GM19240 (cell line): ENCODE data around the gene PERCC1.

ENCODE experiments used
- DNase-seq: peaks from one replicate; pipeline ENCODE4 v3.0.0; 2011; ENCODE audit warnings: low spot score; ENCODE audit not compliant: insufficient read length

The PERCC1 gene

DNA sequence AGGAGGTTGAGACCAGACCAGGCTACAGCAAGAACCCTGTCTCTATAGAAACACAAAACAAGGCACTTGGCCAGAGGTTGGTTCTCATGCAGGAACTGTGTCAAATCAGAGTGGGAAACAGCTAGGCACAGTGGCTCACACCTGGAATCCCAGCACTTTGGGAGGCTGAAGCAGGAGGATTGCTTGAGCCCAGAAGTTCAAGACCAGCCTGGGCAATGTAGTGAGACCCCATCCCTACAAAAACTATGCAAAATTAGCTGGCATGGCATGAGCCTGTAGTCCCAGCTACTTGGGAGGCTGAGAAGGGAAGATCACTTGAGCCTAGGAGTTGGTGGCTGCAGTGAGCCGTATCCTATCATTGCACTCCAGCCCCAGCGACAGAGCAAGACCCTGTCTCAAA, 18.0 kb upstream of the PERCC1 start:
- no peak for DNase-seq

- peak; percentile 50 for DNase-seq
Measured at GRCh38 chr16:1413684-1414531, 17.0 kb upstream of the PERCC1 start.

DNA sequence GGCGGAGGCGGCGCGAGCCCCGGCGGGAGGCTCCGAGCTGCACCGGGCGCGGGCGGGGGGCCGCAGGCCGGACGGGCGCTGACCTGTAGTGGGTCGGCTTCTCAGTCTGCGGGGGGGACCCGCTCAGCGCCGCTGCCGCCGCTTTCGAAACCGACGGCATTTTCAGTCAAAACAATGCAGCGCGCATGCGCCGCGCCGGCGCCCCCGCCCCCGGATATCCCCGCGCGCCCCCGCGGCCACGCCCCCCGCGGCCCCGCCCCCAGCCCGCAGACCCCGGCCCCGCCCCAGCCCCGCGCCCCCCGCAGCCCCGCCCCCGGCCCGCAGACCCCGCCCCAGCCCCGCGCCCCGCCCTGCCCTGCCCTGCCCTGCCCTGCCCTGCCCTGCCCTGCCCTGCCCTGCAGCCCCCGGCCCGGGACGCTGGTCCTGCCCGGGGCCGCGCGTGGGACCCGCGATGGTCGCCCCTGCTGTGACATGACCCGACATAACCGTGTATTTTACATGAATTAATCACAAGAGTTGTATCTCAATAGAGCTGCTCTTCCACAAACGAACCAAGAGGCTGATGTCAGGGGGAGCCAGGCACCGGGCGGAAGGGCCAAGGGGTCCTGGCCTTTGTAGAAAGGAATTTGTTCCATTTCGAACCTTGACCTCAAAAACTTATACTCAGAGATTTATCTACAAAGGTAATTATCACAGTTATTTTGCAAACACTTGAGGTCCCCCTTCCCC, 16.2 kb upstream of the PERCC1 start, which contains the start of gene UNKL:
TSS of gene UNKL (minus strand) at position 173 of the 729 bp plus-strand sequence. CDS start at position 160, 13 bp downstream.
- DNase-seq, result peak; percentile 65

DNA sequence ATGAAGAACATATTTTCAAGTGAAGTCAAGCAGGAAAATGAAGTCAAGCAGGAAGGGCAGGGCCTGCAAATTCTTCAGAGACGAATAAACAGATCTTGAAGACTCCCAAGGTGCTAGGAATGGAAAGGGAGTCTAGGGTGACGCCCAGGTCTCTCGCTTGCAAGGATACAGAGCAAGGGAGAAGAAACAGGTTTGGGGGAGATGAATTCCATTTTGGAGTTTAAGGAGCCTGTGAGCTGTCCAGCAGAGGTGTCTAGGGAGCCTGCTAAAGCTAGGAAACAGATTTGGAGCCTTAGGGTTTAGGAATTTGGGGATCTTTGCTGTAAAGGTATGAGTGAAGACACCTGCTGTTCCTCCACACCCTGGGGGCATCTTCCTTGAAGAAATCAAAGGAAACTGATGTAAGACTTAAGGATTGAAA, 14.3 kb upstream of the PERCC1 start:
- DNase-seq, result no peak

DNA sequence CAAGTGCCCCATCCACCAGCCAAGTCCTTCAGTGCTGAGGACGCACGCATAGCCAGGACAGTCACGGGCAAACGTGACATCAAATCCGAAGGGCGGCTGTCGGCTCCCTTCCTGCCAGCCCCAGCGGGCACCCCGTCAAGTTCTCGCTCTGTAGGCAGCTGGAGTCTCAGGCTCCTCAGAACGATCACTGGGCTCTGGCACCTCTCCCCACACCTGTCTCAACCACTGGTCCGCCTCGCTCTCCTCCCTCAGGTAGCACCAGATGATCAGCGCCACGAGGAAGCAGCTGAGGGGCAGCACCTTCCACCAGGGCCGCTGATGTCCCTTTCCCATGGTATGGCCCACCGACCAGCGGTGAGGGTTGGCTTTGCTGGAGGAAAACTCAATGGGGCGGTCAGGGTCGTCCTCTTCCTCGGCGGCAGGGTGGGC, 10.8 kb upstream of the PERCC1 start:
- no peak for DNase-seq

- DNase-seq, result no peak
Measured at GRCh38 chr16:1422076-1422475, 8.8 kb upstream of the PERCC1 start.

- DNase-seq, result no peak
Measured at GRCh38 chr16:1424028-1424427, 6.8 kb upstream of the PERCC1 start.

DNA sequence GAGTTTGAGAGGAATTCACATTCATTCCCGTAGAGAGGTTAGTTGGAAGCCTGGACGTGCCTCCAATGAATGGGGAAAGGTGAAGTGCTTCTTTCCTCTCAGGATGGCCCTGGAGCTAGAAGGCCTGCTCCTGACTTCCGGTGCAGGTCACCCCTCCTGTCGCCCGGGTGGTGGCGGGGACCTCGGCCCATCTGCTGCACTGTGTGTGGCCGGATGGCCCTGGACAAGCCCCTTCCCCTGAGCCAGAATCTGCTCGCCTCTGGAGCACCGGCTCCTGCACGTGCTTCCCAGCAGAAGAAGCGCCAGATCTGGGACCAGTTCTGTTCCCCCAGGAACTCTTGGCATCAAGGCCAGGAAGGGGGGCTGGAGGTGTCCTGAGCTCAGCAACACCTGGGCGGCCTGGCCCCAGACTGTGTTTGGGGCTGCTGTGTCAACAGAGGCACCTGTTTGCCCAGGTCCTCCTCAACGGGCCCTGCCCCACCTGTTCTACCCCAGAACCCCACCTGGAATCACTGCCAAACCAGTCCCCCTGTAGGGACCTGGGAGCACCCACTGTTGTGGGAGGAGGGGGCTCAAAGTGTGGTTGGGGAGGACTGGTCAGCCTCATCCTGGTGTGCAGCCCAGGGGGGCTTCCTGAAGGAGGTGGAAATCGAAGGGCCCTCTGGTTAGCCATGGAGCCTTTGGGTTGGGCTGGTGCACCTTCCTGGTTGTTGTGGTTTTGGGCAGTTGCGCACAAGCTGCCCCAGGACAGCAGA, 5.1 kb upstream of the PERCC1 start:
- no peak for DNase-seq

DNA sequence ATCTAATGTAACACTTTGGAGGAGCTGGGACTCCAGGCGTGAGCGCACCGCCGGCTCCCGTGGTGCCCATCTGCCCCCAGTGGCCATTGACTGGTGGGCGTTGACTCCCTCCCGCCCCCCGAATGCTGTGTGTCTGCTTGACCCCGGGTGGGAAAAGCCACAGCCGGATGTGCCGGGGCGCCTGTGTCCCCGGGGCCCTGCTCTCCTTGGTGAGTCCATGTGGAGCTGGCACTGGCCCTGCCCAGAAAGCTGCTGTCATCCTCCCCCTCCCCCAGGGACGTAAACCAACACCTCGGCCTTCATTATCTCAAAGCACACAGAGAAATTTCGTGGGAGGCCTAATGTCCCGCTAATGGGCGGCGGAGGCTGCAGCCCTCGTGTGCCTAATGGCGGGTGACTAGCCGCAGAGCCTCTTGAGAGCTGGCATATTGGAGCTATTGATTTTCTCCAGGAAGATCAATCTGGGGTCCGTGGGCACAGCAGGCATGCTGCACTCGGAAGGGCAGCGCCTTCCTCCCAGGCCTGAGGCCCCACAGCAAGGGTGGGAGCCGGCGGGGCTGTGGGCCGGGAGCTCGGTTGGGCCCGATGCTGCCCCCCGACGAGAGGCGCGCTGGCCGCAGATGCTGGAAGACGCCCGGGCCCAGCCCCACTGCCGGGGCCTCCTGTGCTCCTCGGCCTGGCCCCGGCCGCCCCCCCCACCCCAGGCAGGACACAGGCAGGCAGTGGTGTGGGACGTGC, 4.0 kb upstream of the PERCC1 start:
- DNase-seq, result no peak

GRCh38 chr16:1427473-1428461, 3.1 kb upstream of the PERCC1 start:
- DNase-seq, result no peak

- no peak for DNase-seq
Measured at GRCh38 chr16:1428511-1428910, 2.4 kb upstream of the PERCC1 start.

DNA sequence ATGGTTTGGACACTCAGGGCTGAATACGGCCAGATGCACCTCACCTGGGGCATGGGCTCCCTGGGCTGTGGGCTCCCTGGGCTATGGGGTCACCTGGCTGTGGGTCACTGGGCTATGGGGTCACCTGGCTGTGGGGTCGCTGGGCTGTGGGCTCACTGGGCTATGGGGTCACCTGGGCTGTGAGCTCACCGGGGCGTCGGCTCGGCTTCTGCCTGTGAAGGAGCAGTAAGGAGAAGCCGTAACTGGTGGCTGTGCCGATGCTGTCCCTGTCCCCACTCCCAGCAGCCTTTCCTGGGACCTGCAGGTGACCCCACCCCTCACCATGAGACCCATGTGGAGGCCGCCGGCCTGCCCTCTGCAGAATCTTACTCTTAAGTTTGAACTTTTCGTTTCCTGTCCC, 1.9 kb upstream of the PERCC1 start:
- no peak for DNase-seq

- no peak for DNase-seq
Measured at GRCh38 chr16:1429631-1430030, 1.2 kb upstream of the PERCC1 start.

DNA sequence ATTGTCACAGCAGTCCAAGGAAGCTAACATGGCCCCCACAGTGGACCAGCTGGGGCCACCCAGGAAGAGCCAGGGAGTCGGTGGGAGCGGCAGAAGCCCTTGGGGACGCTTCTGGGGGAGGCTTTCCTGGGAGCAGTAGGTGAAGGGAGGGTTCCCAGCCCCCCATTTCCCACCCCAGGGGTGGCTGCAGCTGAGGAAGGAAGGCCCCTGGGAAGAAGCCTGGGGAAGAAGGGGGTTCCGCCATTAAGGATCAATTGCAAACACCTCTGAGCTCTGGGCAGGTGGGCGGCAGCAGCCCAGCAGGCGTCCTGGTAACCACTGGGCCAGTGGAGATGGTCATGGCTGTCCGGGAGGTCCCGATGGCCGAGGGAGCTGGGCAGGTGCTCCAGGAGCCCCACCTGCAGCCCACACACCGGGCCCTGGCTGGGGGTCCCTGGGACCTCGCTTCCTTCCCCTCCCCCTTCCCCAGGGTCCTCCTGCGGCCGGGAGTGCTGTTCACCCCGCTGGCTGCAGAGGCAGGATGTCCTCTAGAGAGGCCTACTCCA, 592 bp upstream of the PERCC1 start:
- no peak for DNase-seq

- no peak for DNase-seq
Measured at GRCh38 chr16:1431497-1432270, 806 bp downstream of the PERCC1 start.

DNA sequence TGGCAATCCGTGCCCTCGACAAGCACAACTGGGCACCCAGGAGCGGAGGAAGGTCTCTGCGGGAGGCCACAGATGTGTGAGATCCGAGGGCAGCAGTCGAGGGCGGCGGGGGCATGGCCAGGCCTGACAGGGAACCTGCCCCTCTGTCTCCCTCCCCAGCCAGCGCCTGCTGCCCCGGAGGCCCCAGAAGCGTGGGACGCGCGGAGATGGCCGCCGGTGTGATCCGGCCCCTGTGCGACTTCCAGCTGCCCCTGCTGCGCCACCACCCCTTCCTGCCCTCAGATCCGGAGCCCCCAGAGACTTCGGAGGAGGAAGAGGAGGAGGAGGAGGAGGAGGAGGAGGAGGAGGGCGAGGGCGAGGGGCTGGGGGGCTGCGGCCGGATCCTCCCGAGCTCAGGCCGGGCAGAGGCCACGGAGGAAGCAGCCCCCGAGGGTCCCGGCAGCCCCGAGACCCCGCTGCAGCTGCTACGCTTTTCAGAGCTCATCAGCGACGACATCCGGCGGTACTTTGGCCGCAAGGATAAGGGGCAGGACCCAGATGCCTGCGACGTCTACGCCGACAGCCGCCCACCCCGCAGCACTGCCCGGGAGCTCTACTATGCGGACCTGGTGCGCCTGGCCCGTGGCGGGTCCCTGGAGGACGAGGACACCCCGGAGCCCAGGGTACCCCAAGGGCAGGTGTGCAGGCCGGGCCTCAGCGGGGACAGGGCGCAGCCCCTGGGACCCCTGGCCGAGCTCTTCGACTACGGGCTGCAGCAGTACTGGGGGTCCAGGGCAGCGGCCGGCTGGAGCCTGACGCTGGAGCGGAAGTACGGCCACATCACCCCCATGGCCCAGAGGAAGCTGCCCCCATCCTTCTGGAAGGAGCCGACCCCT, 1.7 kb downstream of the PERCC1 start:
- no peak for DNase-seq

DNA sequence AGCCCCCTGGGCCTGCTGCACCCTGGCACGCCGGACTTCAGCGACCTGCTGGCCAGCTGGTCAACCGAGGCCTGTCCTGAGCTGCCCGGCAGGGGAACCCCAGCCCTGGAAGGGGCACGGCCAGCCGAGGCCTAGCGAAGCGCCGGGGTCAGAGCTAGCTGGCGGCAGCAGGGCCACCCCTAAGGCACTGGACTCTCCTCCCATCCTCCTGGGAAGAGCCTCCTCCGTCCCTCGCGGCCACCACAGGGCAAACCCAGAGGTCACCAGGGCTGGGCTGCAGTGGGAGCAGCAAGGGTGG, 2.3 kb downstream of the PERCC1 start:
- no peak for DNase-seq

- no peak for DNase-seq
Measured at GRCh38 chr16:1433756-1434155, 2.9 kb downstream of the PERCC1 start.
